Epidermal melanocyte (primary cell): ENCODE results near the gene TOR1AIP2.

ENCODE experiments used
- DNase-seq: peaks from one replicate; pipeline ENCODE4 v3.0.0; 2011; ENCODE audit warnings: low spot score; ENCODE audit not compliant: insufficient read length

TOR1AIP2 gene

DNA sequence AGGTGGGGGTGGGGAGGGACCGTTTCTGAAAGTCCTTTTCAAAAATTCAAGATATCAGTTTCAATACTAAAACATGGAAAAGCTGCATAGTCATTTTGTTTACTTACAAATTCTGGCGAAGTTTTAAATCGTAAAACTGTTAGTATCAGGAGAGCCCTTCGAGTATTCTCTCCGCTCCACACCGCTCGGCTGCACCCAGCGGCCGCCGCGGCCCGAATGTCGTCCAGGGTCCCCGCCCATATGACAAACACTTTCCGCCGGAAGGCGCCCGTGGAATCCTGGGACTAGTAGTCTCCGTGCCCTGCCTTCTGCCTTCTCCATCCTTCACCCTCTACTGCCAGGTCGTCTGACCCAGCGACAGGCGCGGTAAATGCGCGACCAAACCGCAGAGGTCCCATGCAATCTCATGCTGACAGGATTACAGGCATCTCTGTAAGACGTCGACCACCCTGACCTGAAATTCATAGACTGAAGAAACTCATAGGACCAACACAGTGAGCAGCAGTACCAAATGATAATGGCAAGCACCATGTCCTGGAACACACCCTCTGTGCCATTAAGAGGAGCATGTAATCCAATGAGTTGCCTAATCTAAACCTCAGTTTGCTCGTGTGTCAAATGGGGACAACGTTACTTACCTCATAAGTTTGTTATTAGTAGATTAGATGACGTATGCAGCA is at the start of gene TOR1AIP2:
Gene TOR1AIP2 (minus strand): TSS at position 218 of the 680 bp plus-strand sequence. CDS start 25,138 bp downstream, outside the sequence.
- DNase-seq: peak; percentile 81

DNA sequence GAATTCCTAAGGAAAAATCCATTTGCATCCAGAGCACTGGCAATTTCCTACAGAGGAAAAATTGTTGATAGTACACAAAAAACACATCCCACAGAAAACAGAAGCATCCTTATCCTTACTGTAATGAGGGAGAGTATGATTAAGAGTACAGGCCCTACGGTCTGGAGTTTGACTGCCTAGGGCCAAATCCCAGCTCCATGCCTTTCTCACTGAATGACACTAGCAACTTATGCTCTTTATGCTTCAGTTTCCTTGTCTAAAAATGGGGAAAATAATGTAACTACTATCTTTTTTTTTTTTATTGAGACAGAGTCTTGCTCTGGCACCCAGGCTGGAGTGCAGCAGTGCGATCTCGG is 49.2 kb upstream of the TOR1AIP2 start:
- DNase-seq: no peak

DNA sequence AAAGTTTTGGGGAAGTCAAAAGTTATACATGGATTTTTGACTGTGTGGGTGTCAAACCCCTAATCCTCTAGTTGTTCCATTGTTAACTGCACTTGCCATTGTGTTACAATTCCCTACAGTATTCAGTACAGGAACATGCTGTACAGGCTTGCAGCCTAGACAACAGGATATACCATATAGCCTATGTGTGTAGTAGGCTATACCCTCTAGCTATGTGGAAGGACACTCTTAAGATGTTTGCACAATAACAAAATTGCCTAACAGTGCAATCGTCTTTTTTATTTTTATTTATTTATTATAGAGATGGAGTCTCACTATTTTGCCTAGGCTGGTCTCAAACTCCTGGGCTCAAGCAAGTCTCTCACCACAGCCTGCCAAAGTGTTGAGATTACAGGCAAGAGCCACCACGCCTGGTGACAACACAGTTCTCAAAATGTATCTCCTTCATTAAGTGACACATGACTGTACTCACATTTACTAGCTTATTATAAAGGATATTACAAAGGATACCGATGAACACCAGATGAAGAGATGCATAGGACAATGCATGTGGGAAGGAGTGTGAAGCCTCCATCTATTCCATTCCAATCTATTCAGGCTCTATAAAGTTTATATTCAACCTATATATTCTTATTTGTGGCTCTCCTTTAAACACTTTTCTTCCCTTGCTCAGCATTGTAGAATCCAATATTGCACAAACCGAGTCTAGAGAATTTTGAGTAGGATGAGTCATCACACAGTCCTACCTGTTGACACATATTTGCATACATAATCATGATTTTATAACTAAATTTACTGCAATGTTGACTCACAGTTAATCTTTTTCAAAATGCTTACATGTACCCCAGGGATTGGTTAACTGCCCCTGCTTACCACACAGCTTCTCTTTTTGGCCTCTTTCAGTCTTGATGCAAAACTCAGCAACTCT is 48.6 kb upstream of the TOR1AIP2 start:
- DNase-seq: no peak

DNA sequence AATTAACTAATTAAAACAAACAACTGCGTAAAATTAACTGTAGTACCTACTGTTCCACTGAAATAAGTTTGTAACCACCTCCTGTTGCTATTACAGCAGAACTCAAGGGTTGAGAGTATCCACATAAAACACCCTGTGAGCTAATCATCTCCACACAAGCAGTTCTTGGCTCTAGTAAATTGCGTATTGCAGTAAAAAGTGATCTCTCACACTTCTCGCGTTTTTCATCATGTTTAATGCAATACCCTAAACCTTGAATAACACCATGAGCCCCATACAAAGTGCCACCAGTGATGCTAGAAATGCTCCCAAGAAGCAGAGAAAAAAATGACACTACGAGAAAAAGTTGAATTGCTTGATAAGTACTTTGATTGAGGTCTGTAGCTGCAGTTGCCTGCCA is 47.7 kb upstream of the TOR1AIP2 start:
- no peak for DNase-seq

DNA sequence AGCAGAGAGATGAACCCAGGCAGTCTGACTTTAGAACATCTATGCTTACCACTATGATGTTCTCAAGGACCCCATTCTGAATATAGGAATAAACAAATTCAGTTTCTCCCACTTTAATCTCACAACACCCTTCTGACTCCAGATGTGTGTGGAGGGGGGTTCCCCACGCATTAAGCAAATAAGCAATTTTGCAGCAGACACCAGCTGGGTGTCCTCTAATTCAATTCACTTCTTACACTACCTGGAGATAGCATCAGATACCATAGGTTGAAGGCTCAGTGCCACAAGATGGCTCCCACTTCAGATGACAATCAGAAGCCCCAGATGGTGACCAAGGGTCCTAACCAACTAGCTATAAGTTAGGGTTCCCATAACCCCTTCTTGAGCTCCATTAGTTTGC is 46.7 kb upstream of the TOR1AIP2 start:
- no peak for DNase-seq

DNA sequence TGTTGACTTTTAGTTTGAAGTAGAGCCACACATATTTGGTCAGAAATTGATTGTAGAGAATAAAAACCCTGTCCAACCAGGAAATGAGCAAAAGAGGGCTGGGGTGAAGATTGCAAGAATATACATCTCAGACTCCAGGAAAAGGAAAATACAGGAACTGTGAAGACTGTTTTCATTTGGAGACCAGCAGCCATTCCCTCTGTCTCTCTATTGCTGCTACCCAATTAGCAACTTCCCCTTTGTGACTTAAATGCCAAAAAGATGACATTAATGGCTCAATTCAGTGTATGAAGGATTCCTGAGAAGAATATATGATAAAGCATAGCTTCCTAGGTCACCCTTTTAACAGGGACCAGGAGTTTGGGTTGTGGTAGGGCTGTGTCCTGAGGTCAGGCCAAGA is 45.4 kb upstream of the TOR1AIP2 start:
- no peak for DNase-seq

DNA sequence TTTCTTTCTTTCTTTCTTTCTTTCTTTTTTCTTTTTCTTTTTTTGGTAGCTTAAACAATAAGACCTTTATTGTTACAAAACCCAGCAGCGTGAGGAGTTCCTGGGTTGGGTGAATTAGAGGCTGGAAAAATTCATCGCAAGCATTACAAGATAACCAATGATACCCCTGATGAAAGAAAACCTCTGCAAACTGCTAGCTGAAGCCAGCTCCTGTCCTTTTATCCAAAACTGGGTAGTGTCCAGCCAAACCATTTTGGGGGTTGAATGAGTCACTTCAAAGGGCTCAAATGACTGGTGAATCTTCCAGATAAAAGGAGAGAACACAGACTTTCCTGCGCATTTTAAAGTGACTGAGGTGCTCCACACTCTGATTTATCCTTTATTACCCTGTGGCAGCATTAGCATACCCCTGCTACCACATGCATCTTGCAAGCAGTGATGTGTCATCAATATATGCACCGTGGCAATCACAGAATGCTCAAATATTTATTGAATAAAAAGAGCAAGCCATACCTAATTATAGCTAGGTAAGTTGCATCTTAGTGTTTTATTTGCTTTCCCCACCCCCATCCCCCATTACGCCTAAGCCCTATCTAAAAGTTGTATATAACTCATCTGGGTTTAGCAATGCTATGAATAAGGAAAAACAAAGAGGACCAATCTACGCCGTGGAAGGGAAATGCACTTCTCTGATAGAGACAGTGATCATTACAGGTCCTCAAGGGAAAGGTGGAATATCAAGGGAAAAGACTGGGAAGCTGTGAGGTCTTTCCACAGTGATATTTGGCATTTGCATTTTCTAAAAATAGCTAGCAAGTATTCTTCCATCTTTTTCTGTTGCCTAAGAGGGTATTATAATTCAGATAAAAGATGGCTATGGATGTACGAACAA is 44.6 kb upstream of the TOR1AIP2 start:
- no peak for DNase-seq

DNA sequence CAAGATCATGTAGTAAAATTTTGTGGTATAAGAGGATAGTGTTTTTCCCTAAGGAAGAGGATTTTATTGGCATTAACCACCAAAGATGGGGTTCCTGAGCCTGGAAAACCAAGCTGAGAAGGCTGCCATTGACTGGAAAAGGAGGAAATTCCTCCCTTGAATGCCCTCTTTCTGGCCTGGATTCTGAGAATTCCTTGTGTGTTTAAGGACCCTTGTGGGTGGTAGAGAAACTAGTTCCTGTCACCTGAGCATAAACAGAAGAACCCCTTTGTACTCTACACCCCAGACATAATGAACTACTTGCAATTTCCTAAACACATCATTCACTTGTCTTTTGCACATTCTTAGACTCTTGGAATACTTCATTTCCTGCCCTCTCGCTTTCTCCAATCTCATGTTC is 43.9 kb upstream of the TOR1AIP2 start:
- DNase-seq: no peak

DNA sequence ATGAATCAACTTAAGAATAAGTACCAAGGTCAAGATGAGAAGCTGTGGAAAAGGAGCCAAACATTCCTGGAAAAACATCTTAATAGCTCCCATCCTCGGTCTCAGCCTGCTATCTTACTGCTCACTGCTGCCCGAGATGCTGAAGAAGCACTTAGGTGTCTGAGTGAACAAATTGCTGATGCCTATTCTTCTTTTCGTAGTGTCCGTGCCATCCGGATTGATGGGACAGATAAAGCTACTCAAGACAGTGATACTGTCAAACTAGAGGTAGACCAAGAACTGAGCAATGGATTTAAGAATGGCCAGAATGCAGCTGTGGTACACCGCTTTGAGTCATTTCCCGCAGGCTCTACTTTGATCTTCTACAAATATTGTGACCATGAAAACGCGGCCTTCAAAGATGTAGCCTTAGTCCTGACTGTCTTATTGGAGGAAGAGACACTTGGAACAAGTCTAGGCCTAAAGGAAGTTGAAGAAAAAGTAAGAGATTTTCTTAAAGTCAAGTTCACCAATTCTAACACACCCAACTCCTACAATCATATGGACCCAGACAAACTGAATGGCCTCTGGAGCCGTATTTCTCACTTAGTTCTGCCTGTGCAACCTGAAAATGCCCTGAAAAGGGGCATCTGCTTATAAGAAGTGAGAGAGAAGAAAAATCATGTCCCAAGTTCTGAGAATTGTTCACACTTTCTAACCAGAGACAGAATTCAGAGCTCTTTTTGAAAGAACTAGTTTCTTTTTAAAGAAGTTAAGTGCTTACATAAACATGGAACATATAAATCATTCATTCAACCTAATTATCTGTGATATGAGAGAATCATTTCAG is 40.2 kb upstream of the TOR1AIP2 start:
- no peak for DNase-seq

DNA sequence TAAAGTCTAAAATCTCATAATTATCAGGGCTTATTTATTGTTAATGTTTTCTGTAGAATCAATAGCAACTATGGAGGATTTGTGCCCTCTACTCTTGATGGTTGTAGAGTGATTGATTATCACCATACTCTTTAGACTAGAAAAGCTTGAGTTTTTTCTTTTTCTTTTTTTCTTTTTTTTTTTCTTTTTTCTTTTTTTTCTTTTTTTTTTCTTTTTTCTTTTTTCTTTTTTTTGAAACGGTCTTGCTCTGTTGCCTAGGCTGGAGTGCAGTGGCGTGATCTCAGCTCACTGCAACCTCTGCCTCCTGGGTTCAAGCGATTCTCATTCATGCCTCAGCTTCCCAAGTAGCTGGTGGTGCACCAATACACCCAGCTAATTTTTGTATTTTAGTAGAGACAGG is 34.2 kb upstream of the TOR1AIP2 start:
- no peak for DNase-seq

DNA sequence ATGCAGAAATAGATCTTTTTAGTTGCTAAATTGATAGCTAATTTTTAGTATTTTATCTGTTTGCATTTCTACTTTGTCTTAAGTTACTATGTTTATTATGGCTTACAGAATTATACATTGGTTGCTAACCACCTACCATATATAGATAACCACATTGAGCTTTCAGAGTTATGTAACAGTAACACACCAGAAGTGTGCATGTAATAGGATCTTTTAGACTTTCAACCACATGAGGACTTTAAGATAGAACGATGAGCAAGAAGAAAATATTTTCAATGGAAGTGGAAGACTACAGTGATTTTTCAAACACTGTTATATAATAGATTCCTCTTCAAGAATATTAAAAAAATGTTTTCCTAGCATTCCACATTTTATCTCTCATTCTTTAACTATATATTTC is 33.3 kb upstream of the TOR1AIP2 start:
- no peak for DNase-seq

DNA sequence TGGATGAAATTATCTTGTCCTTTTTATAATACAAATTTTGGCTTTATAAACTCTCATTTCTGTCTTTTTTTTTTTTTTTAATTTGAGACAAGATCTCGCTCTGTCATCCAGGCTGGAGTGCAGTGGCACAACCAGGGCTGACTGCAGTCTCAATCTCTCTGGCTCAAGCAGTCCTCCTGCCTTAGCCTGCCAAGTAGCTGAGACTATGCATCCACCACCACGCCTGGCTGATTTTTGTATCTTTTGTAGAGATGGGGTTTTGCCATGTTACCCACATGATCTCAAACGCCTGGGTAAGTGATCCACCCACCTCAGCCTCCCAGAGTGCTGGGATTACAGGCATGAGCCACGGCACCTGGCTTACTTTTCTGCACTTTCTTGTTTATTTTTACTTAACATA is 12.0 kb upstream of the TOR1AIP2 start:
- DNase-seq: no peak

DNA sequence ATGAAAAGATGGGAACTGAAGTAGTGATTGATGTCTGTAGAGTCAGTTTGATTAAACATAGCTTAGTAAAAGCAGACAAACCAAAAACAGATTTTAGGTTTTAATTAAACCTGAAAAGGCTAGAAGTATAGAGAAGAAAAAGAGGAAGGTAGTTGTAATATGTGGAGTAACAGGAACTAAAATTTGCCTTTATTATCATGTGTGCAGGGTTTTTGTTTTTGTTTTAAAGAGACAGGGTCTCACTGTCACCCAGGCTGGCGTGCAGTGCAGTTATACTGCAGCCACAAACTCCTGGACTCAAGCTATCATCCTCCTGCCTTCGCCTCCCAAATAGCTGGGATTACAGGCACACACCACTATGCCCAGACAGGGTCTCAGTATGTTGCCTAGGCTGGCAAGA is 10.5 kb upstream of the TOR1AIP2 start:
- no peak for DNase-seq

DNA sequence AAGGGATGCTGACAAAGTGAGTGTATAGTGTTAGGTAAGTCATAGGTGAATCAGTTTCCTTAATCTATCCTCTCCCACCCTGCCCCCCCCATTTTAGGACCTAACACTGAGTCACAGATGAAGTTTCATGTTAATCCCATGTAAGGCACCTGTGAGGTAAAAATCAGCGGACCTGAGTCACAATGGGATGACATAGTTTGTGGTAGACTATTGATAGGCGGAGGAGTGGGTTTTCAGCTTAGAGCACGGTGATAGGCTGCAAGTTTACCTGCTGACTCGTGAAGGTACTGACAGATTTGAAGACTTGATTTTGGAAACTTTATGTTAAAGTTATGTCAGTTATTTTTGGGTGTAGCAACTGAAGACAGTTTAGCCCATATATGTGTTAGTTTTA is 6.1 kb upstream of the TOR1AIP2 start:
- DNase-seq: no peak

DNA sequence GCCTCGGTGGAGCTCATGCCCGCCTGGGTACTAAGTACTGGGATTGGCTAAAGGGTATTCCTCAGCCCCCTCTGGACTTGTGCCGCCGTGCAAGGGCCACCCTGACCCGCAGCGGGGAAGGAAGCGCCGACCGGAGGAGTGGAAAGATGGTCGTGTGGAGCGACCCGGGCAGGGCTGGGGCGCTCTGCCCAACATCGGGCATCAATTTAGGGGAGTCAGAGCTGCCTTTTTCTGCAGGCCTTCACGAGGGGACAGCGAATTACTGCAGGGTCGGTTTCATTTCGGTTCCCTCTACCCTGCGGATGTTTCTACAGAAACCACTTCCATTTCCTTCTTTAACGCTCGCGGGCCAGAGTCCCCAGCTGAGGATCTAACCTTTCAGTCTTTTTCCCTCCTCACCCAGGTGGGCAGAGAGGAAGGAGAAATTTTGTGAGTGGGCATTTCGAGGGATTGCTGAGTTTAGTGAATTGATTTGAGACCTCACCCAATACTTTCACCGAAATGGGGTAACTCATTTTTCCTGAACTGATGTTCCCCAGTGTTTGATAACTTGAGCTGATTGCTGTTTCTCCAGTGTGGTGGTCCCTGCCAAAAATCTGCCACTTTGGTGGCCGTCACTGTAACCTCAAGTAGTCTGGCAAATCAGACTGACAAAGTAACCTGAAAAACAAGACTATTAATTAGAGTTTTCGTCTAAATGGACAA is 5.6 kb upstream of the TOR1AIP2 start:
- DNase-seq: no peak

DNA sequence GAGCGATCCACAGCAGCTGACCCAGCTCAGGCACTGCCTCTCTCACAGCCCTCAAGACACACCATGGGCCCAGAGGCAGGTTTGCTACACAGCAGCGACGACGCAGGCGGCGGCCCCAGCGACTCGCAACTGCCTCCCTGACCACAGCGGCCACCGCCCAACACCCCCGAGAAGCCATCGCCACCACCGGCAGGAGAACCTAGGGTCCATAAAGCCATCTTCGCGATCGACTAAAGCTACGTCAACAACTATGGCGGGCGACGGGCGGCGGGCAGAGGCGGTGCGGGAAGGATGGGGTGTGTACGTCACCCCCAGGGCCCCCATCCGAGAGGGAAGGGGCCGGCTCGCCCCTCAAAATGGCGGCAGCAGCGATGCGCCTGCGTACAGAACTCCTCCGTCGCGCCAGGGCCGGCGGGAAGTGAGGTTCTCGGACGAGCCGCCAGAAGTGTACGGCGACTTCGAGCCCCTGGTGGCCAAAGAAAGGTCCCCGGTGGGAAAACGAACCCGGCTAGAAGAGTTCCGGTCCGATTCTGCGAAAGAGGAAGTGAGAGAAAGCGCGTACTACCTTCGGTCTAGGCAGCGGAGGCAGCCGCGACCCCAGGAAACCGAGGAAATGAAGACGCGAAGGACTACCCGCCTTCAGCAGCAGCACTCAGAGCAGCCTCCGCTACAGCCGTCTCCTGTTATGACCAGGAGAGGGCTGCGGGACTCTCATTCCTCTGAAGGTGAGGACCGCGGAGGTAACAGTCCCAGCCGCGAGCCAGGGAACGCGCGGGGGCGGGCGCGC is 4.8 kb upstream of the TOR1AIP2 start, which contains the start of gene TOR1AIP1:
Gene TOR1AIP1 (plus strand): TSS at position 33 of the 787 bp plus-strand sequence. CDS start 218 bp downstream, at position 251.
- DNase-seq: peak; percentile 69

DNA sequence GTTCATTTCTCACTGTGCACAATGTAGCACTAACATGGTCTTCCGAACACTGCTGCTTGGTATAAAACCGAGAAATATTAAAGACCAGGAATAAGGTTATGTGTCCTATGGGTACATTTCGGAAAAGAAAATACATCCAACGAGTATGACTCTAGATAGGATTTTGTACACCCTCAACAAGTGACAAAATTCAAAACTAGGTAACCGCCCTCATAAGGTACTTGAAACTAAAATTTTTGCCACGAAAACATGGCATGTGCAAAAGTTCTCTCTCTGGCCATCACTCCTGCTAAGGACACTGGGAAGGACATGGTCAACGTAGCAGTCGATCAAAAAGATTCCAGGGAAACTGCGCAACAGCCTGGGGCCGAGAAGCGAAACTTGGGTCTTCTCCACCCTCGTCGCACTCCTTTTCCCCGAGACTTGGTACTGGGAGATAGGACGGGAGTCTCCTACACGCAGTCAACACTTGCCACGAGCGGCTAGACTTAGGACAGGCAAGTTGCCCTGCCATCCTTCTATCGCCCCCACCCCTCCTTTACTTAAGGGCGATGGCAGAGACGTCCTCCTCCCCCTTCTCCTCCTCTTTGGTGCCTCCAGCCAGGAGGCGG is 4.1 kb upstream of the TOR1AIP2 start:
- DNase-seq: peak; percentile 79

DNA sequence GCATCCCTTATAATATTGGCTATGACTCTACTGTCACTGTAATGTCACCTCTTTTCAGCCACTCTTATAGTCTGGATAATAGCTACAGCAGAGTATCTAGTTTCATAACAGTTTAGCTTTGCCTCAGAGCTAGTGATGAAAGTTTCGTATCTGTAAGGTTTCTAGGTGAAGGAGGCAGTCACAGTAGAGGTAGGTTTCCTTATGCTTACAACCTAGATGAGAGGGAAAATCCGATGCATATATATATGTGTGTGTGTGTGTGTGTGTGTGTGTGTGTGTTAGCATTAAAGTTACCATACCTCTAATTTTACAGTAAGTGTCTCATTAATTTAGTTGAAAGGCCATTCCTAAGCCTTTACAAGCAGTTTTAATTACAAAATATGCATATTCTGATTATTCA is 2.2 kb upstream of the TOR1AIP2 start:
- DNase-seq: no peak

DNA sequence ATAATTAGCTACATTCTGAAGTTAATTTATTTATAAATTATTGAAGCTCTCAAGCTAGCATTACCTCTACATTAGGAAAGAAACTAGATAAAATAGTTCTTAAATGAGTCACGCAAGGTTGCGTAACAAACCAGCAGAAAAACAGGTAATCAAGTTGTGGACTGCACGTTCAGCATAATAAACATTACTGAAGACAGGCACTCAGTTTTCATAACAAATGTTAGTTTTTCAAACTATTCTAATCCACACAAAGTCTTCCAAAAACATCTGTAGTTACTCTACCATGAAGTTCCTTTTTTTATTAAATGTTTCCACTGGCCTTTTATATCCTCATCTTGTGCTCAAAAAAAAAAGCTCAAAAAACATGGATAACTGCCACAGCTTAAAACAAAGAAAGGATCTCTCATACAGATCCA is 1.3 kb downstream of the TOR1AIP2 start:
- DNase-seq: no peak
